Stimulated activated naive CD8-positive, alpha-beta T cell treated with anti-CD3 and anti-CD28 coated beads, Interleukin-15, Interleukin-2, amounts not matched to agents 100 ng/mL and 50 ng/mL, for 24 hours (primary cell): ENCODE data around the gene EDN1.
"Not testable (repeated sequence)": the region's sequence is repeated elsewhere in the genome, so short reads cannot be mapped to it uniquely, and the experiment has no call there.

Source experiments
- H3K27ac Mint-ChIP-seq: one replicate; pipeline ENCODE4 v1.8.0; 2021; ENCODE audit warnings: mild to moderate bottlenecking, mixed read lengths
- H3K27me3 Mint-ChIP-seq: one replicate; pipeline ENCODE4 v1.8.0; 2021; ENCODE audit warnings: mixed read lengths
- H3K36me3 Mint-ChIP-seq: one replicate; pipeline ENCODE4 v1.8.0; 2021; ENCODE audit warnings: low read depth, mixed read lengths
- H3K4me1 Mint-ChIP-seq: one replicate; pipeline ENCODE4 v1.8.0; 2021; ENCODE audit warnings: low read depth, mixed read lengths
- H3K4me3 Mint-ChIP-seq: one replicate; pipeline ENCODE4 v1.8.0; 2021; ENCODE audit warnings: mild to moderate bottlenecking, mixed read lengths
- H3K9me3 Mint-ChIP-seq: one replicate; pipeline ENCODE4 v1.8.0; 2021; ENCODE audit warnings: mixed read lengths

The EDN1 gene

DNA sequence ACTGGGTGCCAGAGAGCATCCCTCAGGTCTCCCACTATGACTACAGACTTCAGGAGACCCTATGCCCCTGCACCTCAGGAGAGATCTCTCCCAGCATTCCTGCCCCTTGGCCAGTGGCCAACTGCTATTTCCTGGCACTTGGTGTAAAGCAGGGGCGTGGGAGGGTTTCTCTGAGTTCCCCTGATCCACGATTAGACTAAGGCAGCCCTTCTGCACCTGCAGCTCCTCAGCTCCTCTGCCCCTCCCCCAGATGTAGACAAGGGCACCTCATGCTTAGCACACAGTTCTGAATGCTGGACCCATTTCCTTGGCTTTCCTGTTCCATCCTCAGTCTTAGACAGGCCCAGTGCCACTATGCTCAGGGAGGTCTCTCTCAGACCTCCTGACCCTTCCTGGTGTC lies 28.6 kb downstream of the EDN1 start:
- Mint-ChIP-seq H3K9me3 (no peaks in the 10 kb centered on the region), H3K27ac (no peak overlapping the region), H3K4me3 (no peak overlapping the region), H3K4me1 (no peaks in the 10 kb centered on the region), H3K27me3 (peaks cover 24% of the 10 kb centered on the region), H3K36me3 (no peaks in the 10 kb centered on the region)

DNA sequence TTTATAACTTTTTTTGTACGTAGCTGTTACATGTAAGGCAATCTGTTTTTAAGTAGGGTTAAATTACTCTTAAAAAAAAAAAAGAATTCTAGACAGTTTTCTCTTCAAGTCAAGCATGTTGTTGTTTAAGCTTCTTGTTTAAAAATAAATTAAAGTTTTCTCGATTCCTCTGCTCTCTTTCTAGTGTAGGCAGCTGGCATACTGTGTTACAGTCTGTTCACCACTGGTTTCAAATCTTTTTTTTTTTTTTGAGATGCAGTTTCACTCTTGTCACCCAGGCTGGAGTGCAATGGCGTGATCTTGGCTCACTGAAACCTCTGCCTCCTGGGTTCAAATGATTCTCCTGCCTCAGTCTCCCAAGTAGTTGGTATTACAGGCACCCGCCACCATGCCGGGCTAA lies 29.9 kb downstream of the EDN1 start:
- H3K9me3 Mint-ChIP-seq, H3K4me3 Mint-ChIP-seq, H3K36me3 Mint-ChIP-seq, H3K4me1 Mint-ChIP-seq, H3K27ac Mint-ChIP-seq: not testable (repeated sequence)
- H3K27me3 Mint-ChIP-seq: peaks cover 19% of the 10 kb centered on the region

DNA sequence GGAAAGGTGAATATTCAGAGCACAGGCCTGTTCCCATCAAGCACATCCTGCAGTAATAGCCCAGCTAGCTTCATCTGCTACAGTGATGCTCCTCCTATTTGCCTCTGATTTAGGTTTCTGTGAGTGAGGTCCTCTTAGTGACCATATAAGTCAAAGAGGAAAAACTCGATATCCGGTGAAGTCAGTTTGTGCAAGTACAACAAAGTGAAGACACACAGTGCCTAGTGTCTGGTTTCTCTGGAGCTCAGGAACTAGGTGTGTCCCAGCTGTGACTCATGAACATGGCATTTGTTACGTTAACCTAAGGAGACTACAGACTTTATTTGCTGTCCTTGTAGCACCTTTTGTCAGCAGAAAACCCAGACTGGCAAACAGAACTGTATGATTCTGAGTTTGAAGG lies 33.9 kb downstream of the EDN1 start:
- Mint-ChIP-seq H3K4me3 (no peak overlapping the region), H3K9me3 (no peaks in the 10 kb centered on the region), H3K4me1 (no peaks in the 10 kb centered on the region), H3K27me3 (peaks cover 16% of the 10 kb centered on the region), H3K36me3 (no peaks in the 10 kb centered on the region), H3K27ac (no peak overlapping the region)

DNA sequence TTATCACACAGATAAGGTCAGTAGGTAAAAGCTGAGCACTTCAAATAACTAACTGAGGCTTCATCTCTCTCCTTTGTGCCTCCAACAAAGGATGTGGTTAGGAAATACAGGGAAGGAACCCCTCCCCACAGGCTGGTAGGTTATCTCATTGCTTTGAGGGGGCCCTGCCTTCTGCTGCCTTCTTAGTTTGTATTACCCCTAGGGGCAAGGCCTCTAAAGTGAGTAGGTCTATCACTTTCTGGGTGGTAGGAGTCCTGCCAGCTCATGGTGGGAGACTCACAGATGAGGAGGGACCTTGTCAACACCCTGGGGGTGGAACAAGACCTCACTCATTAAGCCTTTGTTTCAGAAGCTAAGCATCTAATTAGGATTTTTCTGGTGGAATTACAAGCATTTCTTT lies 34.6 kb downstream of the EDN1 start:
- Mint-ChIP-seq H3K4me1 (no peaks in the 10 kb centered on the region), H3K27me3 (peaks cover 16% of the 10 kb centered on the region), H3K36me3 (no peaks in the 10 kb centered on the region), H3K9me3 (no peaks in the 10 kb centered on the region), H3K4me3 (no peak overlapping the region), H3K27ac (no peak overlapping the region)

GRCh38 chr6:12325872-12326271 lies 35.7 kb downstream of the EDN1 start:
- Mint-ChIP-seq H3K4me3 (no peak overlapping the region), H3K27ac (no peak overlapping the region)

DNA sequence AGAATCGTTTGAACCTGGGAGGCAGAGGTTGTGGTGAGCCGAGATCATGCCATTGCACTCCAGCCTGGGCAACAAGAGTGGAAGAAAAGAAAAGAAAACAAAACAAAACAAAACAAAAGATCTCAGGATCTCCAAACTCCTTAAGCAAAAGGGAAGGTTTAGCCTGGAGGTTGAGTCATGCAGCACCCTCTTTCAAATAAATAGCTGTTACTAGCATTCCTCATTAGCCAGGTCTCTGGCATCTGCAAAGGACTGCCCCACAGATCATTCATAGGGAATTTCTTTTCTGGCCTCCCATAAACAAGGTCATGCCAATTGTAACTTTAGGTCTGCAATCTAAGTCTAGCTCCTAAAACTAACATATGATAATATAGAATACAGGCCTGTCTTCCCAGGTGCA lies 37.2 kb downstream of the EDN1 start:
- Mint-ChIP-seq H3K9me3 (no peaks in the 10 kb centered on the region), H3K27me3 (peaks cover 10% of the 10 kb centered on the region), H3K4me1 (peaks cover 2% of the 10 kb centered on the region), H3K27ac (no peak overlapping the region), H3K4me3 (no peak overlapping the region), H3K36me3 (no peaks in the 10 kb centered on the region)

More at GRCh38 chr6:12325872-12326271, 35.7 kb downstream of the EDN1 start:
- Mint-ChIP-seq H3K9me3 (no peaks in the 10 kb centered on the region), H3K4me1 (no peaks in the 10 kb centered on the region), H3K36me3 (no peaks in the 10 kb centered on the region), H3K27me3 (peaks cover 10% of the 10 kb centered on the region)

DNA sequence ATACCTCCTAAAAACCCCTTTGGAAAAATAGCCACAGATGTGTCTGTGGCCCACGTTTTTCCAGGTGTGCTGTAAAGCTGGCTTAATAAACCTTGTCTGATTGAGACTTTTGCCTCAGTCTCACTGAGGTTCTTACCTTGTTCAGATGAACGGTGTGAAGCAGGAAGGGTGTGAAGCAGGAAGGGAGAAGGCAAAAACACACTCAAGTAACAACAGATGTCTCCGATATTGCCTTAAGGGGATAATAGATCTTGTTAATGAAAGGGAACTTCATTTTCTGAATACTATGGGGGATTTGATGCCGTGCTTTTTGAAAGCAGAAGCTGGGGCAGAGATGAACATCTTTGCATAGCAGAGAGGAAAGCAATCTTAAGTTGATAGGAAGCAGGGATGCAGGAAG lies 37.8 kb downstream of the EDN1 start:
- H3K27me3 Mint-ChIP-seq: peaks cover 10% of the 10 kb centered on the region
- no peaks in the 10 kb centered on the region for H3K36me3 Mint-ChIP-seq
- peaks cover 4% of the 10 kb centered on the region for H3K4me1 Mint-ChIP-seq
- no peak overlapping the region for H3K27ac Mint-ChIP-seq
- no peak overlapping the region for H3K4me3 Mint-ChIP-seq
- no peaks in the 10 kb centered on the region for H3K9me3 Mint-ChIP-seq

GRCh38 chr6:12328701-12329100 lies 38.5 kb downstream of the EDN1 start:
- Mint-ChIP-seq H3K9me3 (no peaks in the 10 kb centered on the region), H3K27me3 (peaks cover 10% of the 10 kb centered on the region), H3K4me1 (peaks cover 4% of the 10 kb centered on the region), H3K36me3 (no peaks in the 10 kb centered on the region), H3K4me3 (no peak overlapping the region), H3K27ac (no peak overlapping the region)

GRCh38 chr6:12331474-12331873 lies 41.3 kb downstream of the EDN1 start:
- no peak overlapping the region for H3K4me3 Mint-ChIP-seq
- no peaks in the 10 kb centered on the region for H3K9me3 Mint-ChIP-seq

DNA sequence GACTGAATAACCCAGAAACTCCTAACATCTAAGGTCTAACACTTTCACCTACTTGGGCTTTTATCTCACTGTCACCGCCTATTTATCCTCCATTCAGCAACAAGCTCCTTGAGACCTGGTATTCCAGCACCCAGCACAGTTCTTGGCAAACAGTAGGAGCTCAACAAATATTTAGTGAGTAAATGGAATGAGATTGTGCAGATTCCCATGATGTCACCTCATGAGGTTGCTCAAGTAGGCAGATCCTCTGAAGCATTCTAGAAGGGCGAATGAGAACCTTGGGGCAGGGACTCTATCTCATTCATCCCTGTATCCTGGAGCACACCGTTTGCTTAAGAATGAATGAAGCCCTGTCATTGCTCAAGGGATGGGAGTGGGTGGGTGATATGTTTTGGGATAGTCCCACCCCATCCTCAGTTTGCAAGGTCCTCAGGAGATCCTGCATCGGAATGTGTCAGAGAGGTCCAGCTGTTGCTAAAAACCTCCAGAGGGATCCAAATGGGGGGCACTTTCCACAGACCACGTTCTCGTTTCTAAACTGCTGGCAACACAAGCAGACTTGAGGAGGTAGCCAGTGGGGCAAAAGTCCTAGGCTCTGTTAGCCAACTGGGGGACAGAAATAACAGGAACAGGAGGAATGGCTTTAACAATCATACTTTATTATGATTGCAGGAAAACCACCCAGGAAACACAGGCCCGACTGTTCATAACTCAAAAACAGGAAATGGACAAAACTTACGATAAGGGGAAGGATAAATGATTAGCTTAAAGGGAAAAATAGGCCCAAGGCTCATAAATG lies 42.0 kb downstream of the EDN1 start:
- Mint-ChIP-seq H3K4me3 (no peak overlapping the region), H3K27me3 (peaks cover 7% of the 10 kb centered on the region), H3K4me1 (peaks cover 4% of the 10 kb centered on the region), H3K27ac (no peak overlapping the region), H3K36me3 (no peaks in the 10 kb centered on the region), H3K9me3 (no peaks in the 10 kb centered on the region)

More at GRCh38 chr6:12331474-12331873, 41.3 kb downstream of the EDN1 start:
- peaks cover 4% of the 10 kb centered on the region for H3K4me1 Mint-ChIP-seq
- peaks cover 10% of the 10 kb centered on the region for H3K27me3 Mint-ChIP-seq
- H3K27ac Mint-ChIP-seq: no peak overlapping the region
- no peaks in the 10 kb centered on the region for H3K36me3 Mint-ChIP-seq

GRCh38 chr6:12332750-12333079 lies 42.6 kb downstream of the EDN1 start:
- not testable (repeated sequence) for H3K4me3 Mint-ChIP-seq, H3K4me1 Mint-ChIP-seq, H3K27ac Mint-ChIP-seq, H3K27me3 Mint-ChIP-seq, H3K9me3 Mint-ChIP-seq, H3K36me3 Mint-ChIP-seq

GRCh38 chr6:12333128-12333527 lies 43.0 kb downstream of the EDN1 start:
- Mint-ChIP-seq H3K27ac (no peak overlapping the region), H3K9me3 (no peaks in the 10 kb centered on the region), H3K27me3 (peaks cover 5% of the 10 kb centered on the region), H3K4me1 (peaks cover 4% of the 10 kb centered on the region), H3K36me3 (no peaks in the 10 kb centered on the region), H3K4me3 (no peak overlapping the region)

DNA sequence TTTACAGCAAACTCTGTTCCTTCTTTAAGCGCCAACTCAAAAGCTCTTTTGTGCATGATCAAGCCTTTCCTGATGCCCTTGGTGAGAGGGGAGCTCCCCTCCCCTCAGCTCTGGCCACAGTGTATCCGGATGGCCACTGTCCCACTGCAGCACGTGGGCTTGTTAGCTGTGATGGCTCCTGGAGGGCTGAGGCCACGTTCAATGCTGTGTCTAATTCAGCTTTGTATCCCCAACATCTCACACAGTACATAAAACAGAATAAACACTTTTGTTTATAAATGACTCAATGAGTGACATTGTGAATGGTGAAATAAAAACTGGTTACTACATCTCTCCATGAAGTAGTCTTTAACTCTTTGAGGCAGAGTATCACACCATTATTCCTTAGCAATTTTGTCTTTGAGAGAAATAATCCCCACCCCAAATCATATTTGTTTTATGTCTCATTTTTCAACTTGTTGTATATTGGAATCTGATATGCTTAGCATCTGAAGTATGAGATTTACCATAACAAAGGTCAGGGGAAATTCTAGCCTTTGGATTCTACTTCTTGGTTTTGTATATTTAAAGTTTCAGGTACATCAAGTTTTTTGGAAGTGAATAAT lies 44.5 kb downstream of the EDN1 start:
- no peaks in the 10 kb centered on the region for H3K9me3 Mint-ChIP-seq
- H3K4me3 Mint-ChIP-seq: no peak overlapping the region
- peaks cover 4% of the 10 kb centered on the region for H3K4me1 Mint-ChIP-seq
- no peaks in the 10 kb centered on the region for H3K36me3 Mint-ChIP-seq
- H3K27ac Mint-ChIP-seq: no peak overlapping the region
- H3K27me3 Mint-ChIP-seq: no peaks in the 10 kb centered on the region

DNA sequence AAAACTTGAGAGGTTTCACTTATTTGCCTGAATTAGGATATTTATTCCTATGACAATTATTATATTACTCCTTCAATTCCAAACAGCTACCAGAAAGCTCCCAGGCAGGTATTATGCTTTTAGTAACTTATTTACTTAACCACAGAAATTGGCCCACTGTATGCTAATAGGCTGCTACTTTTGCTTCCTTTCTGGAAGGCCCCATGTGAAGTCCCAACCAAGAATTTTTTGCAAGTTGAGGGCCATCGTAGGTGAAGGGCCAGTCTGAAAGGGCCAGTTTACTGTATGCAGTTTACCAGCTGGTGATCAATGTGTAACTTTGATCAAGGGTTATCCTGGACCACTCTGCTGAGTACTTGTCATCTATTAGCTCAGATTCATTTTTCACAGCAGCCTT lies 45.0 kb downstream of the EDN1 start:
- Mint-ChIP-seq H3K4me1 (peaks cover 4% of the 10 kb centered on the region), H3K36me3 (no peaks in the 10 kb centered on the region), H3K27me3 (no peaks in the 10 kb centered on the region), H3K4me3 (no peak overlapping the region), H3K9me3 (no peaks in the 10 kb centered on the region), H3K27ac (no peak overlapping the region)

DNA sequence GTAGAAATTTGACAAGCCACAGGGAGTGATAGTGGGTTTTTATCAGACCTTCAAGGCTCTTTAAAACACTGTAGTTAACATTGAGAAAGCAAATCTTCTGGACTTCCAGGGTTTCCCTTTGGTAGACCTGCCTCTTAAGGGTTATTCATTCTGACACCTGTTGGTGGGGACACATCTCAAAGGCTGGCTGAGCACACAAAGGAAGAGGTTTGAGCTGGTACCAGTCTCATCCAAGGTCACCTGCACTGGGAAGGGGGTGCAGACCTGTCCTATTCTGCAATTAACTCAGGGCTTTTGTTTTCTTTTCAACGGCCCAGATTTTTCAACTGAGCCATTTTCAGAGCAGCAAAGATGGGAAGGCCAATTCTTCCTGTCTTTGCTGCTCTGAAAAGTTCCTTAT lies 45.6 kb downstream of the EDN1 start:
- H3K36me3 Mint-ChIP-seq: no peaks in the 10 kb centered on the region
- no peaks in the 10 kb centered on the region for H3K27me3 Mint-ChIP-seq
- H3K4me1 Mint-ChIP-seq: peaks cover 4% of the 10 kb centered on the region
- no peak overlapping the region for H3K27ac Mint-ChIP-seq
- H3K9me3 Mint-ChIP-seq: no peaks in the 10 kb centered on the region
- H3K4me3 Mint-ChIP-seq: no peak overlapping the region
